ENCODE measurements around the gene GRAMD1A.
"Not testable (repeated sequence)": the region's sequence is repeated elsewhere in the genome, so short reads cannot be mapped to it uniquely, and the experiment has no call there.

GRAMD1A gene

DNA sequence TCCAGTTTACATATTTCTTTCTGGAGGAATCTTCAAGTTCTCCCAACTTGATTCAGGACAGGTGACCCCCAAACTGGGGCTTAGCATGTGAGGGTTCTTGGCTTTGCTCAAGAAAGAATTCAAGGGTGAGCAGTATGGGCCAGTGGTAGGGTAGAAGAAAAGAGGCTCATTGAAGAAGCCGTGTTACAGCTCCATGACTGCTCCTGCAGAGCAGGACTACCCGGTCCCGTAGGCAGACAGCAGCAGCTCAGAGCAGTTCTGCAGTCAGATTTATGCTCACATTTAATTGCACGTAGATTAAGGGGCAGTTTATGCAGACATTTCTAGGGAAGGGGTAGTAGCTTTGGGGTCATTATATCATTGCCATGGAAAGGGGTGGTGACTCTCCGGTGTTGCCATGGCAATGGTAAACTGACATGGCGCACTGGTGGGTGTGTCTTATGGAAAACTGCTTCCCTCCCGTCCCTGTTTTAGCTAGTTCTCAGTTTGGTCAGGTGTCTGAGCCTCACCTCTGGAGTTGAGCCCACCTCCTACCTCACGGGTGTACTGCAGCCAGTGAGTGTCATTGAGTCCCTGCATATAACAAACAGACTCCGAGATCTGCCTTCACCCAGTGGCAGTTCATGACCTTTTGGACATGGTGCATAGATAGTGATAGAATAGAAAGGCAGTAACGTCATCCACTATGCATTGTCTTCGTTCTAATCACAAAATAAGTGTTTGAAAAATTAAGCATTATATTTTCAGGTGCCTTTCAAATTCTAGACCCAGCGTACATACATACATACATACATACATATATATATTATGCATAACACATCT, 20.1 kb upstream of the GRAMD1A start:
- no peak for DNase-seq

DNA sequence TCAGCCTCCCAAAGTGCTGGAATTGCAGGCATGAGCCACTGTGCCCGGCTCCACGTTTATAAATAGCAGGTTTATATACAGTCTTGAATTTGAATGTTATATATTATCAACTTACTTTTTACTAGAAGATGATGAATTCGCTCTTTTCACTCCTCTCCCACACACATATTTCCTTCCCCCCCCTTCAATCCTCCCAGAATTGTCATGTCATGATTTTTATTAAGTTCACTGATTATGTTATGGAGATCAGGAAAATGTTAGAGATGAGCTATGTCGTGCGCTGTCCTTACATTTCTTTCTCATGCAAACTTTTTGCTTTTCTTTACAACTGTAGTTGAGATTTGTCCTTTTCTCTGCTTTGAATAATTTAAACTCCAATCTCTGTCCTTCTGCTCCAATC, 17.8 kb upstream of the GRAMD1A start:
- DNase-seq, result no peak

DNA sequence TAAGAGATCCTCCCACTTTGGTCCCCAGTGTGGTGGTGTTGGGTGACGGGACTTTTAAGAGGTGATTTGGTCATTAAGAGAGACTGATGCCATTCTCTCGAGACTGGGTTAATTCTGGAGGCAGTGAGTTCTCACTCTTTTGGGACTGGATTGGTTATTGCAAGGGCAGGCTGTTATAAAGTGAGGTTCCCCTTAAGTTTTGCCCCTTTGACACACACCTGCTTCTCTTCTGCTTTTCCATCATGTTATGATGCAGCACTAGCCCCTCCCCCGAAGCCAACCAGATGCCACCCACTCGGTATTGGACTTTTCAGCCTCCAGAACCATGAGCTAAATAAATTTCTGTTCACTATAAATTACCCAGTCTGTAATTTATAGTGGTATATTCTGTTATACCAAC, 16.3 kb upstream of the GRAMD1A start:
- no peak for DNase-seq

DNA sequence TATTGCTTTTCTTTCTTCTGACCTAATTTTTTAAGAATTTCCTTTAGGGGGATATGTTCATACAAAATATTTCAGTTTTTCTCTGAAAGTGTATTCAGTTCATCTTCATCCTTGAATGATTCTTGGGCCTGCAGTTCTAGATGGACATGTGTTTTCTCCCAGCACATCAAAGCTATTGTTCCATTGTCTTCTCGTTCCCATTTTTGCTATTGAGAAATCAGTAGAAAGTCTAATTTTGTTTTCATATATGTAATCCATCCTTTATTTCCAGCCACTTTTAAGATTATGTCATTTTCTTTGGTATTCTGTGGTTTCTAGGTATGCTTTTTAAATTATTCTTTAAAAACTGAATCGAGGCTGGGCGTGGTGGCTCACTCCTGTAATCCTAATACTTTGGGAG, 15.8 kb upstream of the GRAMD1A start:
- no peak for DNase-seq

DNA sequence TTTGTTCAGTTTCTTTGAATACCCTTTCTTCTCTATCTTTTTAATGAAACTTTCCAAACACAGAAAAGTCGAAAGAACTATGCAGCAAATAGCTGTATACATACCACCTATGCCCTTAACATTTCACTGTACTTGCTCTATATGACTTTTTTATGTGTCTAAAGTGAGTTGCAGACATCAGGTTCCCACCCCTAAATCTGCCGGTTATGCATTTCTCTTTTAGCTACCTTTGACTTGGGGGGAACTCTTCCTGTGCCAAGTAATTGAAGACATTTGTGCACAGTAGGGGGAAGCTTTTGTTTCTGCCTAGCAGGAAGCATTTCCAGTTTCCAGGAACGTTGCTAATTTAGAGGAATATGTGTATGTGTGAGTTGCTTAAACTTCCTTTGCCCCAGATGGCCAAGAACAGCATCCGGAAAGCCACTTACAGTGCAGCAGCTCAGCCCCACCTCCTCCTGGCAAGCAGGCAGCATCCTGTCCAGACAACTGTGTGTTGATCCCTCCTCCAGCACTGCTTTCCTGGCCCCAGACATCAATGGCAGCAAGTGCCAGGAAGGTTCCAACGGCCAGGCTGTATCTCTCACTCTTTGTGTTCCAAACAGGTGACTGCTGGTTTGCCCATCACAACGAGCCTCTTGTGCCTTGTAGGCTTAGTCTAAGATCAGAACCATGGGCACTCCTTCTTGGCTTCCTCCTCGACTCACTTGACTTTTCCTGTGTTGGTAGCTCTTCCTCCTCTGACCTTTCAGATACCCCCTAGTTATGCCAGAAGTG, 14.7 kb upstream of the GRAMD1A start:
- DNase-seq, result no peak

DNA sequence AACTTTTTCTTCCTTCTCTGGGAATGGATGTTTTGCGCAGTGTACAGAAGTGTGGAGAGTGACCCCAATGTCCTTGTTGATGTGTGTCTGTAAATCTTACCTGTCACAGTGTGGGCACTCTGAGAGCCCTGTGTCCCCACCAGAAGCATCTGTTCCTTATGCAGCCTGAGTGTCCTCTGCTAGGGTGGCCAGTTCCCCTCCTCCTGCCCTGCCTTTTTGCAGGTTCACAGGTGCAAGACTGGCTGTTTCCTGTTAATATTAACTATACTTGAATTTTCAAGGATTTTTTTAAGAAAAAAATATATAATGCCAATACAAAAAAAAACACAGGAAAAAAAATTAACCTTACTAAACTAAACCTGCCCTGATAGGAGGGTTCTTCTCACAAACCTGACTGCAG, 12.0 kb upstream of the GRAMD1A start:
- no peak for DNase-seq

DNA sequence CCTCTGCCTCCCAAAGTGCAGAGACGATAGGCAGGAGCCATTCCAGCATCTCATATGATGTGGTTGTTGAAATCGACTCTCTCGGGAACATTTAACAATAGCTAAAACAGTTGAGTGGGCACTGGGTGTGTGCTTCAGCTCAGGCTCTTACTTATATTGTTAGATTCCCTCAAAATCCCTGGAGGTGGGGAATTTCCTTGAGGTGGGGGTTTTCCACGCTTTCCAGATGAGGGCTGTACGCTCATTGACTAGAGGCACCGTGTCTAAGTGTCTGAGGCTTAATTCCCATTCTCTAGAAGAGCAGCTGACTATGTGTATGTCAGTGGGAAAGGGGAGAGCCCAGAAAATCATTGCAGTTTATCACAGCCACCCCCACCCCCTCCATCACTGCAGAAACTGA, 10.8 kb upstream of the GRAMD1A start:
- DNase-seq, result no peak

DNA sequence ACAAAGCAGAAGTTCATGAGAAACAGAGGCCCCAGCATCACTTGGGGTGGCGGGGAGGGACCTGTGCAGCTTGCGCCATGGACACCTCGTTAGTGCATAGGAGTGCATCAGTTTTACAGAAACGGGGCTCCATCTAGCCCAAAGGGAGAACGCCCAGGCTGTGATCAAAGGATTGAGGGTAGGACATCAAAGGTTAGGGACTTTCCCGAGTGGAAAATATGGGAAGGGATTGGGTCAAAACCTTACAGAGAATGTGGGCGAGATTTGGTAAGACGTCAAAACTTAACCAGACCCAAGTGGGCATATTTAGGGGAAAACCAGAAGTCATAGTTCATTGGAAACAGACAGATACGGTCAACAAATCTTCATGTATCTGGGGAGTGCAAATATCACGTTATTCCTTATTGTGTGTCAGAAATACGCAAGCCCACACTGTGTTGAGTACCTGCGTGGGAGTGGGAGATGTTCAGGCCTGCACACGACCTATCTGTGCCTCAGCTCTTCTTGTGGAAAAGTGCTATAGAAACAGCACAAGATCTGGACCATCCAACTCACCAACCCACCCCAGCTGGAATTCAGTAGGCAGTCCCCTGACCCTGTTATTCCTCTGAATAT, 9.4 kb upstream of the GRAMD1A start:
- no peak for DNase-seq

DNA sequence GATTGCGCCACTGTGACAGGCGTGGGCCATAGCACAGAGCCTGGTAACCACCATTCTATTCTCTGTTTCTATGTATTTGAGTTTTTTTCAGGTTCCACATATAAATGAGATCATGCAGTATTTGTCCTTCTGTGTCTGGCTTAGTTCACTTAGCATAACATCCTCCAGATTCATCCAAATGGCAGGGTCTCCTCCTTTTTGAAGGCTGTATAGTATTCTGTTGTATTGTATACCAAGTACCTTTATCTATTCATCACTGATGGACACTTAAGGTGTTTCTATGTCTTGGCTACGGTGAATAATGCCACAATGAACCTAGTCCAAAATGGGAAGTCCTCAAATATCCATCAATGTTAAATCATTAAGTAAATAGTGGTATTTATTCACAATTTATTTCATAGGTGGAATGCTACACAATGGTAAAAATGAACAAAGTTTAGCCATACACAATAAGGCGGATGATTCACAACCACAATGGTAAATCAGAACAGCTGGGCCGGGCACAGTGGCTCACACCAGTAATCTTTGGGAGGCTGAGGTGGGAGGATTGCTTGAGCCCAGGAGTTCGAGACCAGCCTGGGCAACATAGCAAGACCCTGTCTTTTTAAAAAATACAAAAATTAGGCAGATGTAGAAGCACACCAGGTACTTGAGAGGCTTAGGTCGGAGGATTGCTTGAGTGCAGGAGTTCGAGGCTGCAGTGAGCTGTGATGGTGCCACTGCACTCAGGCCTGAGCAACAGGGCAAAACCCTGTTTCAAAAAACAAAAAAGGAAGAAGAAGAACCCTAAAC, 8.4 kb upstream of the GRAMD1A start:
- no peak for DNase-seq

DNA sequence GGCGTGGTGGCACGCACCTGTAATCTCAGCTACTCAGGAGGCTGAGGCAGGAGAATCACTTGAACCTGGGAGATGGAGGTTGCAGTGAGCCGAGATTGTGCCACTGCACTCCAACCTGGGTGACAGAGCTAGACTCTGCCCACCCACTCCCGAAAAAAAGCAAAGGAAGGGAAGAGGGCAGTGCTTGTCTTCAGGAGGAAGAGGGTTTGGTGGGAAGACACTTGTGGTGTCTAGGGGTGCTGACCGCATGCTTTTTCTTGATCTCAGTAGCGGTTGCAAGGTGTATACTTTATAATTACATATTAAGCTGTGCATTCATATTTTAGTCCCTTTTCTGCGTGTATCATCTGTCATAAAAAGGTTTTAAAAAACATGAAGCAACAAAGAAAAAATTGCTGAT, 7.5 kb upstream of the GRAMD1A start:
- DNase-seq, result not testable (repeated sequence)

DNA sequence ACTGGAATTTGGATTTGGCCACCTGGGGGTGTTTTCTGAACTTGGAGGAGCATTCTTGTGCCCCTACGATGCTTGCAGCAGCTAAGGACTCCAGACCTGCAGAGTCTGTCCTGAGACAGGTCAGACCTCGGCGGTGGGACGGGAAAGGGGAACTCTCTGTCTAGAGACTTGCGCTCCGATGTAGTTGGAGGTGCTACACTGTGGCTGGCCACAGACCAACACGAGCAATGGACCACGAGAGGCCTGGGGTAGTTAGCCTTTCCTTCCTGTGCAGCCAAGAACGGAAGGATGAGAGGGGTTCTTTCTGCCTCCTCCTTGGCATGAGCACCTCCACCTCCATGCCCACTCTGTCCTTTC, 5.9 kb upstream of the GRAMD1A start:
- DNase-seq, result no peak

DNA sequence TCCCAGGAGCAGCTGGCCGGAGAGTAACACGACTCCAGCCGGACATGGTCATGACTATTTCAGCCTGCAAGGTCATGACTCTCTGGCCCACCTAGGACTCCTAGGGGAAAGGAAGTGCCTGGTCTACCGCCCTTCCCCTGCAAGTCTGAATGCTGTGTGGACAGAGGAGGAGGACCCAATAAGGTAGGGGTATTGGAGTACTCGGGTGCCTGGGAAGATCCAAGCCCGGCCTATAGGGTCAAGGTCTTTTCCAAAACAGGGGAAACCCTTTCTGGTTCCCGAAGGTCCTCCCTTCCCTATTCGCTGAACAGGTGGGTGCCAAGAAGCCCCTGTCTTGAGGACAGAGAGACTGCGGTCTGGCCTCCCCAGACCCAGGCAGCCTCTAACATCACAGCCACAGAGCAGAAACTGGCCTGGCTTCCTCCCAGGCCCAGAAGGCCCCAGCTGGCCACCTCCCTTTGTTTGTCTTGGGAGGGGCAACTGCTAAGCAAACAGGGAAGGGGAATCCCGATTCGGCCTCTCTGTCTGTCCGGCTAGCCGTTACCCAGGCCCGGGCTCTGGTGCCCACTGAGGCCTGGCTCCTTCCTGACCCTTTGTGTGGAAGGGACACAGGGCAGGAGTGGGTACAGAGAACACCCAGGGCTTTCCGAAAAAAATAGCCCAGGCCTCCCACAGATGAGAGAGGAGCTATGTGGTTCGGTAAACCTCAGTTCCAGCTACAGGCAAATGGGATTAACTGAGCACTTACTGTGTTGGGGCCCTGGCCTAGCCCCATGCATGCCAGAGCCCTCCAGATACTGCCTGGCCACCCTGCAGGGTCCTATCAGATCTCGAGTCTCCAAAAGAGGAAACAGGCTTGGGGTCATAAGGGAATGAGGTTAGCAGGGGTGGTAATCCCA, 5.2 kb upstream of the GRAMD1A start:
- DNase-seq, result no peak

DNA sequence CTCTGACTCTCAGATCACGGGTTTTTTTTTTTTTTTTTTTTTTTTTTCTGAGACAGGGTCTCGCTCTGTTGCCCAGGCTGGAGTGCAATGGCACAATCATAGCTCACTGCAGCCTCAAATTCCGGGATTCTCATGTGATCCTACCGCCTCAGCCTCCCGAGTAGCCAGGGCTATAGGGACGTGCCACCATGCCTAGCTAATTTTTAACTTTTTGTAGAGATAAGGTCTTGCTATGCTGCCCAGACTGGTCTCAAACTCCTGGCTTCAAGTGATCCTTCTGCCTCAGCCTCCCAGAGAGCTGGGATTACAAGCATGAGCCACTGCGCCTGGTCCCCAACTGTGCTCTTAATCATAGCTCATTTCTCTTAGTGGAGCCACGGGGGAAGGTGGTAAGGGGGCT, 4.6 kb upstream of the GRAMD1A start:
- DNase-seq, result no peak

DNA sequence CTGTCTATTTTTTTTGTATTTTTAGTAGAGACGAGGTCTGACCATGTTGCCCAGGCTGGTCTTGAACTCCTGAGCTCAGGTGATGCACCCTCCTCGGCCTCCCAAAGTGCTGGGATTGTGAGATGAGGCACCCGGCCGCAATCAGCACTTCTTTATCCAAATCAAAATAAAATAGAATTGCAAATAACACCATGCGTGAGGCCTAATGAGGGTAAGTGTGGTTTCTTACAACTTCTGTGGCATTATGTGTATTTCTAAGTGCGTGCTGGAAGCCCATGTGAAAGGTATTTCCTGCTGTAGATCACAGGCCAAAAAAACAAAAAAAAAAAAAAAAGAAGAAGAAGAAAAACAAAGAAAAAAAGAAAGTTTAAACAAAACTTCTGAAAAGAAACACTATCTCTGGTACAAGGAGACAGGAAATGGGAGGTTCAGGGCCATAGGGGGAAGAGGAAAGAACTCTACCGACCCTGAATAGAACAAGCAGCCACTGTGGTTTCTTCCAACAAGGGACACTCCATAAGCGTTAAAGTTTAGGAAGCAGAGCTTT, 3.0 kb upstream of the GRAMD1A start:
- DNase-seq, result peak; percentile 48

DNA sequence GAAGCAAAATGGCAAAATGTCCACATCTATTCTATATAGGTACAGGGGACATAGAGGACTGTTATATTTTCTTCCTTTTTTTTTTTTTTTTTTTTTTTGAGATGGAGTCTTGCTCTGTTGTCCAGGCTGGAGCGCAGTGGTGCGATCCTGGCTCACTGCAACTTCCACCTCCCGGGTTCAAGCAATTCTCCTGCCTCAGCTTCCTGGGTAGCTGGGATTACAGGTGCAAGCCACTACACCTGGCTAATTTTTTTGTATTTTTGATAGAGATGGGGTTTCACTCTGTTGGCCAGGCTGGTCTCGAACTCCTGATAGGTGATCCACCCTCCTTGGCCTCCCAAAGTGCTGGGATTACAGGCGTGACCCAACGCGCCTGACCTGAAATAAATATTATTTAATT, 1.9 kb upstream of the GRAMD1A start:
- DNase-seq, result not testable (repeated sequence)

DNA sequence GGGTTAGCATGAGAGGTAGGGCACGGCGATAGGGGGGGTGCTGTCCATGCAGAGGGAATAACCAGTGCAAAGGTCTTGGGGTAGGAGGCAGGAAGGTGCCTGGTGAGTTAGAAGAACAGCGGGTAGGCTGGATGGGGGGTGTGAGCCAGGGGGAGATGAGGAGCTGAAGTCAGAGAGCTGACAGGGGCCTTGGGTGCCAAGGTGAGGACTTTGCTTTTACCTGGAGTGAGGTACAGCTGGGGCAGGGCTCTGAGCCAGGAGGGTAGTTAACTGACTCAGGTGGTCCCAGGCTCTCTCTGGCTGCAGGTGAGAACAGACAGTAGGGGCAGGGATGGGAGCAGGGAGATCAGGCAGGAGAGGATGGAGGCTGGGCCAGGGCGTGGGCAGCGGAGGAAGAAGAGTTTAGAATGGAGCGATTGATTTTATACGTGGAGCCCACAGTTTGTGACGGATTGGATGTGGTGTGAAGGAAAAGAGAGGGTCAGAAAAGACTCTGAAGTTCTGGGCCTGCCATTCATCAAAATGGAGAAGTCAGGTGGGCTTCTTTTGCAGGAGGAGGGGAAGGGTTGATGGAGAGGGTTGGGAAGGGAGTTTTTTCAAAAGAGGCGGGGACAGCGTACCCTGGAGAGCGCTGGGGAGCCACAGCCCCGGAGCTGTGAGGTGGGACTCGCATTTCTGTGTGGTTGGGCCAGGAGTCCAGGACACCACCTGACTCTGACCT, 1.2 kb upstream of the GRAMD1A start:
- no peak for DNase-seq

DNA sequence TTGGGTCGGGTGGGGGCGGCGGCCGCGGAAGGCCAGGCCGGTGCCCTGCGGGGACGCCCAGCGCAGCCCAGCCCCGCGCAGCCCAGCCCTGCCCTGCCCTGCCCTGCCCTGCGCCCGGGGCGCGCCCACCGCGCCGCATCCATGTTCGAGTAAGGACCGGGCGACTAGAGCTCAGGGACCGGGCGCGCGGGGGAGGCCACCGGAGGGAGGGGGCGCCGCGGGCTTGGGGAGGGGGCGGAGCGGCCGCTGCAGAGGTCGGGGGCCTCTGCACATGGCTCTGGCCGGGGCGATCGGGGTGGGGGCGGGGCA, 169 bp downstream of the GRAMD1A start:
- no peak for DNase-seq

DNA sequence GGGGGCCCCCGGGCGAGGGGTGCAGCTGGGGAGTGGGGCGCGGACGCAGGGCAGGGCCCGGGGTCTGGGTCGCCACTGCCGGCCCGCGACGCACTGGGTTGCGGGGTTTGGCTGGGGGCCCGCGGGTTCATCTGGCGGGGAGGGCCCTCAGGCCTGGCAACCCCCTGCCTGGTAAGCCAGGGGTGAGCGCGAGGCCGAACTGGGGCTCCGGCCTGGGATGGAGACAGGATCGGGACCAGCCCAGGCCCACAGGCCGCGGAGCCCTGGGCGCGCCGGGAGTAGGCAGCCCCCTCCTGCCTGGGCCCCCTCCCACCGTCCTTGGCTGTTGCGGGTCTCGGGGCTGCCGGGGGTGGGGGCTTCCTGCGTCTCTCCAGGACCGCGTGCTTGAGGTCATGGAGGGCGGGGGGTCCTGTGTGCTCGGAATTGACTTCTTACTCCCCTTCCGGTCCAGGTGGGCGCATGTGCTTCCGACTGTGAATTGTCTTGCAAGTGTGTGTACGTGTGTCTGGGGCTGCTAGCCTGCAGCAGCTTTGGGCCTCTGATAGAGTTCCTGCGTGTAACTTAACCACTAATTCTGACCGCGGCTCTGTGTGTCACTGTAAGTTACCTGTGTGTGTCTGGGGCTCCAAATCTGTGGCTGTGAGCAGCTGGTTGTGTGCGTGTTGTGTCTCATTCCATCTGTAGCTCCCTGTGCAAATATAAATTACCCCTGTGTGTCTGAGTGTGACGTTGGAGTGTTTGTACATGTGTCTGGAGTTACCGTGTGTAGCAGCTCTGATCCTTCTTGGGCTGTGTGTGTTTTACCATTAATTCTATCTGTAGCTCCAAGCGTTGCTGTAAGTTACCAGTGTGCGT, 751 bp downstream of the GRAMD1A start:
- DNase-seq, result peak; percentile 70

DNA sequence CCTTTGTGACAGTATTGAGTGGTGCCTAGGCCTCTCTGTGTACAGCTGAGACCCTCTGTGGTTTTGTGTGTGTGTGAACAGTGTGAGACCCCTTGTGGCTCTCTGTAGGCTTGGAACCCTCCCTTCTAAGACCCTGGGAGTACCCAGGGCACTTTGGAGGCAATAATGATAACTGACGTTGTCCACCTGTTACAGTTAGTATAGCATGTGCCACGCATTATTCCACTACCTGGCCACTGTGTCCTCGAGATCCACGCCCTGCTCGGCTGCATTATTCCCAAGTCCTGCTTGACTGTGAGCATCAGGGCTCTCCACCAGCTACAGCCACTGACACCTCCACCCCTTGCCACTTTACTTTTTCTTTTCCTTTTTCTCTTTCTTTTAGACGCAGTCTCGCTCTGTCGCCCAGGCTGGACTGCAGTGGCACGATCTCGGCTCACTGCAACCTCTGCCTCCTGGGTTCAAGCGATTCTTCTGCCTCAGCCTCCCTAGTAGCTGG, 2.0 kb downstream of the GRAMD1A start:
- no peak for DNase-seq
